Liver (tissue), 9 donors: ENCODE data around the gene FAM25A. TPM values are rescaled to one million over a fixed set of nuclear protein-coding genes. Genes with fewer than 3 reads are reported as not detected.
"Not testable (repeated sequence)": the region's sequence is repeated elsewhere in the genome, so short reads cannot be mapped to it uniquely, and the experiment has no call there.

Source experiments
- DNase-seq: peaks from one replicate; pipeline ENCODE4 v3.0.0-alpha.2; 2017; ENCODE audit warnings: low spot score
- H3K27ac ChIP-seq, 2 donors: one replicate each; pipeline ENCODE4 v1.7.0; 2013; ENCODE audit warnings: inconsistent platforms in 2 of 2, low read length in 2 of 2, control low read depth in 1 of 2, low read depth in 1 of 2, mild to moderate bottlenecking in 1 of 2
- H3K27me3 ChIP-seq, 4 donors: one replicate each; pipeline versions ENCODE4 v1.6.1 to v1.7.0; 2013; ENCODE audit warnings: low read length in 3 of 4, inconsistent platforms in 1 of 4, mild to moderate bottlenecking in 1 of 4, moderate library complexity in 1 of 4; ENCODE audit not compliant: control insufficient read depth in 4 of 4, insufficient read depth in 4 of 4
- H3K36me3 ChIP-seq, 4 donors: one replicate each; pipeline versions ENCODE4 v1.6.1 to v1.7.0; 2013; ENCODE audit warnings: low read length in 3 of 4, mild to moderate bottlenecking in 3 of 4, low read depth in 1 of 4, moderate library complexity in 1 of 4; ENCODE audit not compliant: control insufficient read depth in 4 of 4, insufficient read depth in 3 of 4
- H3K4me1 ChIP-seq, 4 donors: one replicate each; pipeline versions ENCODE4 v1.6.1 to v1.7.0; 2013; ENCODE audit warnings: low read length in 3 of 4, mild to moderate bottlenecking in 3 of 4, moderate library complexity in 1 of 4; ENCODE audit not compliant: control insufficient read depth in 4 of 4, insufficient read depth in 4 of 4
- H3K4me3 ChIP-seq, 3 donors: one replicate each; pipeline versions ENCODE4 v1.6.1 to v1.7.0; 2013; ENCODE audit warnings: low read length in 3 of 3, control low read depth in 1 of 3, low read depth in 1 of 3, mild to moderate bottlenecking in 1 of 3
- H3K9ac ChIP-seq, 2 donors: one replicate each; pipeline ENCODE4 v1.7.0; 2013; ENCODE audit warnings: low read length in 2 of 2, mild to moderate bottlenecking in 2 of 2, moderate library complexity in 2 of 2, control low read depth in 1 of 2, low read depth in 1 of 2
- H3K9me3 ChIP-seq, 4 donors: one replicate each; pipeline versions ENCODE4 v1.6.1 to v1.7.0; 2013; ENCODE audit warnings: low read length in 3 of 4; ENCODE audit not compliant: control insufficient read depth in 4 of 4
- EGR1 ChIP-seq, 2 donors: IDR thresholded peaks; 2 replicates each; pipeline ENCODE4 v1.6.1; 2016 to 2018; ENCODE audit warnings: antibody characterized with exemption in 2 of 2, low read depth in 2 of 2
- FOXA1 ChIP-seq: IDR thresholded peaks from 2 replicates; pipeline ENCODE4 v1.6.1; 2016; ENCODE audit warnings: antibody characterized with exemption
- GABPA ChIP-seq, 2 donors: IDR thresholded peaks in 1 of 2; conservative IDR thresholded peaks in 1 of 2; 2 replicates each; pipeline ENCODE4 v1.6.1; 2016; ENCODE audit warnings: antibody characterized with exemption in 2 of 2, mild to moderate bottlenecking in 1 of 2, moderate library complexity in 1 of 2
- HNF4A ChIP-seq, 2 donors: conservative IDR thresholded peaks; 2 replicates each; pipeline ENCODE4 v1.6.1; 2016; ENCODE audit warnings: antibody characterized with exemption in 2 of 2, mild to moderate bottlenecking in 2 of 2
- HNF4G ChIP-seq: IDR thresholded peaks from 2 replicates; pipeline ENCODE4 v1.6.1; 2016; ENCODE audit warnings: antibody characterized with exemption
- NR2F2 ChIP-seq: IDR thresholded peaks from 2 replicates; pipeline ENCODE4 v1.6.1; 2016; ENCODE audit warnings: antibody characterized with exemption
- RAD21 ChIP-seq, 2 donors: IDR thresholded peaks; 2 replicates each; pipeline ENCODE4 v1.6.1; 2016; ENCODE audit warnings: antibody characterized with exemption in 2 of 2, mild to moderate bottlenecking in 2 of 2
- RXRA ChIP-seq, 2 donors: IDR thresholded peaks; 2 replicates each; pipeline ENCODE4 v1.6.1; 2017 to 2018; ENCODE audit warnings: antibody characterized with exemption in 2 of 2, mild to moderate bottlenecking in 1 of 2
- SP1 ChIP-seq: IDR thresholded peaks from 2 replicates; pipeline ENCODE4 v1.6.1; 2018; ENCODE audit warnings: antibody characterized with exemption, mild to moderate bottlenecking
- TAF1 ChIP-seq: conservative IDR thresholded peaks from 2 replicates; pipeline ENCODE4 v1.6.1; 2016; ENCODE audit warnings: antibody characterized with exemption, mild to moderate bottlenecking
- YY1 ChIP-seq: IDR thresholded peaks from 2 replicates; pipeline ENCODE4 v1.6.1; 2016; ENCODE audit warnings: antibody characterized with exemption, mild to moderate bottlenecking
- WGBS: extraction: QIAGEN DNeasy Blood & Tissue Kit; methylation state at CpG from one replicate; pipeline ENCODE4 v1.1.7; 2013; 5-methylcytosine and 5-hydroxymethylcytosine counted together
- polyA plus RNA-seq, 2 donors: library from polyadenylated mRNA; stranded (reverse) in 1 of 2; unstranded in 1 of 2; fragments of 200-250 nt in 1 of 2; fragments of >200 nt in 1 of 2; fragmentation: Nextera tagmentation in 1 of 2; extraction: Ambion mirVana in 1 of 2; gene quantifications; one replicate each; pipeline versions ENCODE4 v1.2.1 to v1.2.3, GENCODE V29; 2013 to 2015
- total RNA-seq, 2 donors: library from RNA; depleted of rRNA; stranded (reverse); fragments of >200 nt; gene quantifications; one replicate each; pipeline ENCODE4 v1.2.3, GENCODE V29; 2014
- TF ChIP-seq, protein P1 (sequence below): IDR thresholded peaks from 2 replicates; pipeline ENCODE4 v1.6.1; 2016; ENCODE audit warnings: antibody characterized with exemption
- TF ChIP-seq, protein P2 (sequence below): fragments of 150-350 bp; IDR thresholded peaks from 2 replicates; pipeline ENCODE4 v1.5.1; 2017; ENCODE audit warnings: improper control_type of control experiment, low read depth, low read length; ENCODE audit not compliant: missing input control
- TF ChIP-seq, protein P3 (sequence below): IDR thresholded peaks from 2 replicates; pipeline ENCODE4 v1.6.1; 2016; ENCODE audit warnings: antibody characterized with exemption
- TF ChIP-seq, protein P4 (sequence below): IDR thresholded peaks from 2 replicates; pipeline ENCODE4 v1.6.1; 2016; ENCODE audit warnings: antibody characterized with exemption
- donor health status: healthy.
- donor health status: healthy.
- donor health status: healthy.
- donor health status: healthy.
- donor health status: healthy.

Gene FAM25A
- total and polyA plus RNA-seq, 4 donors, result not detected

DNA sequence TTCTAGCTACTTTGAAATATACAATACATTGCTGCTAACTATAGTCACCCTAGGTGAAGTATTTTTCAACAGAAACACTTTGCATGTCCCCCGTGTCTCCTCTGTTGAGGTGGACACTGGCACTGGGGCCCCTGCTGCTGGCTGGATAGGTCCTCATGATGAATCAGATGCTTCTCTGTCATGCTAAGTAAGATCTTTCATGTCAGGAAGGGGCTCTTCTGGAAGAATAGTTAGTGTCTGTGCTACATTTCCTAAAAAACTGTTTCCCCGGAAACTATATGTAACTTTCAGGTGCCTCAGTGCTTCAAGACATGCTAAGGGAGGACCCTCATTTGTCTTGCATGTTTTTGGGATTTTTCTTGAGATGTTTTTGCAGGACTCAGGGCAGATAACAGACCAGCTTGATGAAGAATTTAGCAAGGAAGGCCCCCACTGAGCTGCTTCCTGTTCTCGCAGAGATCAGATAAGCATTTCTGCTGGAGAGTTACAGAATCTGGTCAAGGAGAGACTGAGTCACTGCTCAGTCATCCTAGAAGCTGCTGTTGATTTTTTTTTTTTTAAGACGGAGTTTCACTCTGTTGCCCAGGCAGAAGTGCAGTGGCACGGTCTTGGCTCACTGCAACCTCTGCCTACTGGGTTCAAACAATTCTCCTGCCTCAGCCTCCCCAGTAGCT is 5.3 kb downstream of the FAM25A start:
- H3K4me3 ChIP-seq, H3K9ac ChIP-seq, DNase-seq, H3K27ac ChIP-seq, H3K9me3 ChIP-seq, H3K27me3 ChIP-seq, H3K36me3 ChIP-seq, H3K4me1 ChIP-seq: not testable (repeated sequence)
- 77% methylated on average over 5 of the region's 5 CpGs for WGBS

DNA sequence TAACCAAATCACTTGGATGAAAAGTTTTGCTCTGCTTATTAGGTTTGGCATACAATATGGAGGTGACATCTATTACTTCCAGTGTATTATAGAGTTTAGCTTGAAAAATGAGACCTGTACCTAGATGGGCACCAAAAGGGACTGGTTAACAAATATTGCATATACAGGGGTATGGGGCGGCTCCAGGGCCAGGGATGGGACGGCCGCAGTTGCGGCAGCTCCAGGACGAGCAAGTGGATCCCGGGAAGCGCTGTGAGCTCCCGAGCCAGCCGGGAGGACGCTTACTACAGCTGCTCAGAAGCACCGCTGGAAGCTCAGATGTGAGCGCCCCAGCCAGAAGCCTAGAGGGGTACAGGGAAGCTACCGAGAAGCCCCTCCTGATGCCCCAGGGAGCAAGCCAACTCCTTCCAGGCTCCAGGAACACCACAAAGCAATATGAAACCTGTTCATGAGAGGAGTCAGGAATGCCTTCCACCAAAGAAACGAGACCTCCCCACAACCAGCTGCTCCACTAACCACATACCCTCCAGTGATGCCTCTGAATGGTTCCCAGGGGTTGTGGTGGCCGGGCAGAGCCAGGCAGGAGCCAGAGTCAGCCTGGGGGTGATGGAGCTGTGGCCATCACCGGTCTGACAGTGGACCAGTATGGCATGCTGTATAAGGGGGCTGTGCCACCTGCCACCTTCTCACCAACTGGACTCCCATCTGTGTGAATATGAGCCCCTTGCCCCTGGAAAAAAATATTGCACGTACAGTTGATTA is 6.8 kb downstream of the FAM25A start:
- not testable (repeated sequence) for H3K9me3 ChIP-seq, H3K27ac ChIP-seq, H3K9ac ChIP-seq, H3K4me1 ChIP-seq, DNase-seq, H3K4me3 ChIP-seq, H3K36me3 ChIP-seq, H3K27me3 ChIP-seq
- WGBS, result 94% methylated on average over 17 of the region's 17 CpGs

DNA sequence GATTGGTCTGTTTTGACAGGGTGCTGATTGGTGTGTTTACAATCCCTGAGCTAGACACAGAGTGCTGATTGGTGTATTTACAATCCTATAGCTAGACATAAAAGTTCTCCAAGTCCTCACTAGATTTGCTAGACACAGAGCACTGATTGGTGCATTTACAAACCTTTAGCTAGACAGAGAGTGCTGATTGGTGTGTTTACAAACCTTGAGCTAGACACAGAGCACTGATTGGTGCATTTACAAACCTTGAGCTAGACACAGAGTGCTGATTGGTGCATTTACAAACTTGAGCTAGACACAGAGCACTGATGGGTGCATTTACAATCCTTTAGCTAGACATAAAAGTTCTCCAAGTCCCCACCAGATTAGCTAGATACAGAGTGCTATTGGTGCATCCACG is 10.3 kb downstream of the FAM25A start:
- H3K9me3 ChIP-seq, H3K27ac ChIP-seq, DNase-seq, H3K27me3 ChIP-seq, H3K4me3 ChIP-seq, H3K36me3 ChIP-seq, H3K4me1 ChIP-seq, H3K9ac ChIP-seq: not testable (repeated sequence)
- WGBS, result 98% methylated on average over 1 of the region's 1 CpG

DNA sequence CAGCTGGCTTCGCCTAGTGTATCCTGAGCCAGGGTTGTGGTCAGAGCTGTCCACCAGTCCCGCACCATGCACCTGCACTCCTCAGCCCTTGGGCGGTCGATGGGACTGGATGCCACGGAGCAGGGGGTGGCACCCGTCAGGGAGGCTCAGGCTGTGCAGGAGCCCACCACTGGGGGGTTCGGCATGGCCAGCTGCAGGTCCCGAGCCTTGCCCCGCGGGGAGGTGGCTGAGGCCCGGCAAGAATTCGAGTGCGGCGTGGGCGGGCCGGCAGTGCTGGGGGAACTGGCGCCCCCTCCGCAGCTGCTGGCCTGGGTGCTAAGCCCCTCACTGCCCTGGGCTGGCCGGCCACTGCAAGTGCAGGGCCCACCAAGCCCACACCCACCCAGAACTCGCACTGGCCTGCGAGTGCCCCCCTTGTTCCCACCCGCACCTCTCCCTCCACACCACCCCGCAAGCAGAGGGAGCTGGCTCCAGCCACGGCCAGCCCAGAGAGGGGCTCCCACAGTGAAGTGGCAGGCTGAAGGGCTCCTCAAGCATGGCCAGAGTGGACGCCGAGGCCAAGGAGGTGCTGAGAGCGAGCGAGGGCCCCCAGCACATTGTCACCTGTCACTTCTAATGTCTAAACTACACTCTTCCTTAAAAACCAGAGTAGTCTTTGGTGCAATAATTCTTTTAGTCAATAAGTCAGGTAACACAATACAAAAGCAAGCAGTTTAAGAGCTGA is 11.0 kb downstream of the FAM25A start:
- Histone ChIP-seq H3K36me3 (no peaks in the 10 kb centered on the region), H3K4me1 (peaks cover 0 to 3% (median 0%) of the 10 kb centered on the region in 4 donors), H3K9me3 (no peaks in the 10 kb centered on the region), H3K9ac (no peak overlapping the region), H3K27ac (no peak overlapping the region), H3K4me3 (no peak overlapping the region), H3K27me3 (no peaks in the 10 kb centered on the region)
- DNase-seq, result no peak
- 97% methylated on average over 28 of the region's 28 CpGs for WGBS
- TF ChIP-seq, protein P1, sequence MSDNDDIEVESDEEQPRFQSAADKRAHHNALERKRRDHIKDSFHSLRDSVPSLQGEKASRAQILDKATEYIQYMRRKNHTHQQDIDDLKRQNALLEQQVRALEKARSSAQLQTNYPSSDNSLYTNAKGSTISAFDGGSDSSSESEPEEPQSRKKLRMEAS, result no peak
- no peak for TF ChIP-seq RAD21 (IDR thresholded peaks at IDR 0.05)
- TF ChIP-seq, protein P2, sequence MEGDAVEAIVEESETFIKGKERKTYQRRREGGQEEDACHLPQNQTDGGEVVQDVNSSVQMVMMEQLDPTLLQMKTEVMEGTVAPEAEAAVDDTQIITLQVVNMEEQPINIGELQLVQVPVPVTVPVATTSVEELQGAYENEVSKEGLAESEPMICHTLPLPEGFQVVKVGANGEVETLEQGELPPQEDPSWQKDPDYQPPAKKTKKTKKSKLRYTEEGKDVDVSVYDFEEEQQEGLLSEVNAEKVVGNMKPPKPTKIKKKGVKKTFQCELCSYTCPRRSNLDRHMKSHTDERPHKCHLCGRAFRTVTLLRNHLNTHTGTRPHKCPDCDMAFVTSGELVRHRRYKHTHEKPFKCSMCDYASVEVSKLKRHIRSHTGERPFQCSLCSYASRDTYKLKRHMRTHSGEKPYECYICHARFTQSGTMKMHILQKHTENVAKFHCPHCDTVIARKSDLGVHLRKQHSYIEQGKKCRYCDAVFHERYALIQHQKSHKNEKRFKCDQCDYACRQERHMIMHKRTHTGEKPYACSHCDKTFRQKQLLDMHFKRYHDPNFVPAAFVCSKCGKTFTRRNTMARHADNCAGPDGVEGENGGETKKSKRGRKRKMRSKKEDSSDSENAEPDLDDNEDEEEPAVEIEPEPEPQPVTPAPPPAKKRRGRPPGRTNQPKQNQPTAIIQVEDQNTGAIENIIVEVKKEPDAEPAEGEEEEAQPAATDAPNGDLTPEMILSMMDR, result no peak
- TF ChIP-seq HNF4G, result no peak
- no peak for TF ChIP-seq TAF1
- TF ChIP-seq HNF4A (conservative IDR thresholded peaks at IDR 0.05), result no peak
- TF ChIP-seq, protein P3, sequence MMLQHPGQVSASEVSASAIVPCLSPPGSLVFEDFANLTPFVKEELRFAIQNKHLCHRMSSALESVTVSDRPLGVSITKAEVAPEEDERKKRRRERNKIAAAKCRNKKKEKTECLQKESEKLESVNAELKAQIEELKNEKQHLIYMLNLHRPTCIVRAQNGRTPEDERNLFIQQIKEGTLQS, result no peak
- TF ChIP-seq GABPA (IDR thresholded peaks at IDR 0.05 in 1 of 2, conservative IDR thresholded peaks at IDR 0.05 in 1 of 2), result no peak
- TF ChIP-seq, protein P4, sequence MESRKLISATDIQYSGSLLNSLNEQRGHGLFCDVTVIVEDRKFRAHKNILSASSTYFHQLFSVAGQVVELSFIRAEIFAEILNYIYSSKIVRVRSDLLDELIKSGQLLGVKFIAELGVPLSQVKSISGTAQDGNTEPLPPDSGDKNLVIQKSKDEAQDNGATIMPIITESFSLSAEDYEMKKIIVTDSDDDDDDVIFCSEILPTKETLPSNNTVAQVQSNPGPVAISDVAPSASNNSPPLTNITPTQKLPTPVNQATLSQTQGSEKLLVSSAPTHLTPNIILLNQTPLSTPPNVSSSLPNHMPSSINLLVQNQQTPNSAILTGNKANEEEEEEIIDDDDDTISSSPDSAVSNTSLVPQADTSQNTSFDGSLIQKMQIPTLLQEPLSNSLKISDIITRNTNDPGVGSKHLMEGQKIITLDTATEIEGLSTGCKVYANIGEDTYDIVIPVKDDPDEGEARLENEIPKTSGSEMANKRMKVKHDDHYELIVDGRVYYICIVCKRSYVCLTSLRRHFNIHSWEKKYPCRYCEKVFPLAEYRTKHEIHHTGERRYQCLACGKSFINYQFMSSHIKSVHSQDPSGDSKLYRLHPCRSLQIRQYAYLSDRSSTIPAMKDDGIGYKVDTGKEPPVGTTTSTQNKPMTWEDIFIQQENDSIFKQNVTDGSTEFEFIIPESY, result no peak
- no peak for TF ChIP-seq RXRA (IDR thresholded peaks at IDR 0.05)
- no peak for TF ChIP-seq SP1
- no peak for TF ChIP-seq FOXA1
- no peak for TF ChIP-seq YY1
- no peak for TF ChIP-seq EGR1 (IDR thresholded peaks at IDR 0.05; ENCODE audit: low read depth in 2 of 2)
- no peak for TF ChIP-seq NR2F2
